H9 (cell line): ENCODE measurements around the gene L3MBTL4. TPM values are rescaled to one million over a fixed set of nuclear protein-coding genes. Genes with fewer than 3 reads are reported as not detected.

Experiments used
- DNase-seq: peaks from one replicate; pipeline ENCODE4 v3.0.0-alpha.2; 2017
- H2AFZ ChIP-seq: one replicate; pipeline ENCODE4 v1.6.1; 2013; ENCODE audit warnings: mild to moderate bottlenecking, low read length, control low read depth, moderate library complexity
- H2AK5ac ChIP-seq: 2 replicates; pipeline ENCODE4 v1.6.1; 2013; ENCODE audit warnings: low read length, control low read depth, mixed read lengths; ENCODE audit not compliant: insufficient read length
- H2BK120ac ChIP-seq: one replicate; pipeline ENCODE4 v1.6.1; 2013; ENCODE audit warnings: low read depth, mild to moderate bottlenecking, low read length, control low read depth, inconsistent platforms; ENCODE audit not compliant: poor library complexity, severe bottlenecking
- H2BK12ac ChIP-seq: 2 replicates; pipeline ENCODE4 v1.6.1; 2013; ENCODE audit warnings: low read length, control low read depth, mixed read lengths, low read depth; ENCODE audit not compliant: insufficient read length
- H2BK15ac ChIP-seq: 2 replicates; pipeline ENCODE4 v1.6.1; 2013; ENCODE audit warnings: low read depth, low read length, control low read depth
- H2BK20ac ChIP-seq: one replicate; pipeline ENCODE4 v1.6.1; 2013; ENCODE audit warnings: low read depth, mild to moderate bottlenecking, low read length, control low read depth, inconsistent platforms; ENCODE audit not compliant: poor library complexity, severe bottlenecking
- H2BK5ac ChIP-seq: 2 replicates; pipeline ENCODE4 v1.6.1; 2013; ENCODE audit warnings: low read length, control low read depth, mixed read lengths; ENCODE audit not compliant: insufficient read length
- H3K14ac ChIP-seq: 2 replicates; pipeline ENCODE4 v1.6.1; 2013; ENCODE audit warnings: low read length, control low read depth; ENCODE audit not compliant: insufficient read depth
- H3K18ac ChIP-seq: 2 replicates; pipeline ENCODE4 v1.6.1; 2013; ENCODE audit warnings: low read depth, mild to moderate bottlenecking, mixed read lengths, low read length, control low read depth; ENCODE audit not compliant: insufficient read length
- H3K23ac ChIP-seq: 2 replicates; pipeline ENCODE4 v1.6.1; 2013; ENCODE audit warnings: low read length, control low read depth, mixed read lengths, low read depth; ENCODE audit not compliant: insufficient read length
- H3K23me2 ChIP-seq: 2 replicates; pipeline ENCODE4 v1.6.1; 2013; ENCODE audit warnings: low read depth, mild to moderate bottlenecking, mixed read lengths, low read length, control low read depth; ENCODE audit not compliant: insufficient read length, poor library complexity, severe bottlenecking
- H3K27ac ChIP-seq: 2 replicates; pipeline ENCODE4 v1.5.1; 2013; ENCODE audit warnings: low read length, control low read depth, mixed read lengths, low read depth; ENCODE audit not compliant: insufficient read length
- H3K27me3 ChIP-seq: 2 replicates; pipeline ENCODE4 v1.6.1; 2013; ENCODE audit warnings: low read length, control low read depth, inconsistent platforms; ENCODE audit not compliant: insufficient read depth
- H3K4ac ChIP-seq: 2 replicates; pipeline ENCODE4 v1.6.1; 2013; ENCODE audit warnings: low read depth, mild to moderate bottlenecking, control low read depth, inconsistent platforms, low read length, moderate library complexity
- H3K4me1 ChIP-seq: 2 replicates; pipeline ENCODE4 v1.6.1; 2013; ENCODE audit warnings: low read length, control low read depth, inconsistent platforms; ENCODE audit not compliant: insufficient read depth
- H3K4me2 ChIP-seq: 2 replicates; pipeline ENCODE4 v1.6.1; 2013; ENCODE audit warnings: low read length, control low read depth, mixed read lengths; ENCODE audit not compliant: insufficient read length, insufficient read depth
- H3K56ac ChIP-seq: 2 replicates; pipeline ENCODE4 v1.6.1; 2013; ENCODE audit warnings: low read depth, mild to moderate bottlenecking, mixed read lengths, low read length, control low read depth; ENCODE audit not compliant: insufficient read length
- H3K79me1 ChIP-seq: 2 replicates; pipeline ENCODE4 v1.6.1; 2013; ENCODE audit warnings: low read depth, mild to moderate bottlenecking, moderate library complexity, low read length, control low read depth, inconsistent platforms; ENCODE audit not compliant: insufficient read depth, poor library complexity, severe bottlenecking
- H3K79me2 ChIP-seq: 2 replicates; pipeline ENCODE4 v1.6.1; 2013; ENCODE audit warnings: low read length, control low read depth, inconsistent platforms; ENCODE audit not compliant: insufficient read depth
- H3K9ac ChIP-seq: 2 replicates; pipeline ENCODE4 v1.6.1; 2013; ENCODE audit warnings: low read length, control low read depth, mixed read lengths; ENCODE audit not compliant: insufficient read length; ENCODE audit errors: extremely low read depth
- H3K9me3 ChIP-seq: one replicate; pipeline ENCODE4 v1.6.1; 2013; ENCODE audit warnings: low read depth, low read length, inconsistent platforms; ENCODE audit not compliant: control insufficient read depth
- H3T11ph ChIP-seq: one replicate; pipeline ENCODE4 v1.6.1; 2013; ENCODE audit warnings: mild to moderate bottlenecking, low read length, control low read depth, inconsistent platforms
- H4K20me1 ChIP-seq: one replicate; pipeline ENCODE4 v1.6.1; 2013; ENCODE audit not compliant: control insufficient read depth, insufficient read length, insufficient read depth
- H4K5ac ChIP-seq: 2 replicates; pipeline ENCODE4 v1.6.1; 2013; ENCODE audit warnings: low read depth, mild to moderate bottlenecking, mixed read lengths, low read length, control low read depth; ENCODE audit not compliant: insufficient read length
- H4K8ac ChIP-seq: replicated peaks from 2 replicates; pipeline ENCODE4 v1.6.1; 2013; ENCODE audit warnings: low read length, control low read depth, mixed read lengths, low read depth; ENCODE audit not compliant: insufficient read length
- H4K91ac ChIP-seq: 2 replicates; pipeline ENCODE4 v1.6.1; 2013; ENCODE audit warnings: low read depth, mild to moderate bottlenecking, moderate library complexity, mixed read lengths, low read length, control low read depth; ENCODE audit not compliant: insufficient read length
- H3K27ac Mint-ChIP-seq, 3 experiments: 2 replicates in 2 of 3; 3 replicates in 1 of 3; pipeline ENCODE4 v1.8.0; 2020 to 2021; ENCODE audit warnings: mixed read lengths in 3 of 3, mild to moderate bottlenecking in 1 of 3, moderate library complexity in 1 of 3
- H3K27me3 Mint-ChIP-seq: 2 replicates; pipeline ENCODE4 v1.8.0; 2021; ENCODE audit warnings: low read depth, mild to moderate bottlenecking, moderate library complexity, mixed read lengths
- H3K36me3 Mint-ChIP-seq, 3 experiments: 2 replicates in 2 of 3; 3 replicates in 1 of 3; pipeline ENCODE4 v1.8.0; 2020 to 2021; ENCODE audit warnings: low read depth in 3 of 3, mixed read lengths in 3 of 3; ENCODE audit not compliant: insufficient read depth in 1 of 3
- H3K4me1 Mint-ChIP-seq, 2 experiments: 2 replicates each; pipeline ENCODE4 v1.8.0; 2020; ENCODE audit warnings: mixed read lengths in 2 of 2
- H3K4me3 Mint-ChIP-seq, 2 experiments: 2 replicates in 1 of 2; 3 replicates in 1 of 2; pipeline ENCODE4 v1.8.0; 2020 to 2021; ENCODE audit warnings: mild to moderate bottlenecking in 2 of 2, mixed read lengths in 2 of 2, moderate library complexity in 1 of 2
- H3K9me3 Mint-ChIP-seq, 2 experiments: 2 replicates in 1 of 2; 3 replicates in 1 of 2; pipeline ENCODE4 v1.8.0; 2020; ENCODE audit warnings: mild to moderate bottlenecking in 2 of 2, mixed read lengths in 2 of 2, moderate library complexity in 1 of 2
- WGBS: extraction: QIAGEN DNeasy Blood & Tissue Kit; methylation state at CpG from one replicate; pipeline ENCODE4 v1.1.7; 2013; ENCODE audit warnings: missing lambda C conversion rate, low lambda C conversion rate, mixed read lengths; ENCODE audit not compliant: insufficient read length; ENCODE audit errors: extremely low coverage; 5-methylcytosine and 5-hydroxymethylcytosine counted together
- total RNA-seq: library from RNA; stranded (reverse); gene quantifications from 2 replicates; pipeline ENCODE4 v1.2.1, GENCODE V29; 2021
- TF ChIP-seq, protein P1 (sequence below): fragments of 200-600 bp; sonication (generic); conservative IDR thresholded peaks from 3 replicates; pipeline ENCODE4 v1.8.0; 2021; ENCODE audit warnings: antibody characterized with exemption, mild to moderate bottlenecking

L3MBTL4 gene
- total RNA-seq, 1 experiment from 2014 or later: 1.9 TPM

DNA sequence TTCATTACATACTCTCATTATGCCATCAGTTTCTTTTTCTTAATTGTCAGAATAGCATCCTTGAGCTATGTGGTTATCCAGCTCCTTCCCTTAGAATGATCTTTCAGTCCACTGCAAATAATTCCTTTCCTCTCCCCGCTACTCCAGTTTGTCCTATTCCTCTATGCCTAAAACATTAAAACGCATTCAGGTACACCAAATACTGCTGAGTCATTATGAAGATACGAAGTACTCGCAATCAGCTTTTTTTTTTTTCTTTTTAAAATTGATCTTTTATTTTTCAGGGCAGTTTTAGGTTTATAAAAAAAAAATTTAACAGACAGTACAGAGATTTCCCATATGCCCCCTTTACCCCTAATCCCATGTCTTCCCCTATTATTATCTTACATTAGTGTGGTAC, 354.6 kb downstream of the L3MBTL4 start:
- no CpG with 5 or more reads among the region's 4 CpGs for WGBS

More for the DNA sequence above, 354.6 kb downstream of the L3MBTL4 start:
- H2BK20ac ChIP-seq: no peak overlapping the region
- H3K4ac ChIP-seq: no peak overlapping the region
- no peak overlapping the region for H2BK15ac ChIP-seq
- no peak overlapping the region for H3K9ac ChIP-seq
- peaks cover 5% of the 10 kb centered on the region for H3K4me1 ChIP-seq
- H3K27me3 ChIP-seq: no peaks in the 10 kb centered on the region
- no peak overlapping the region for H4K8ac ChIP-seq
- Mint-ChIP-seq H3K27me3 (no peaks in the 10 kb centered on the region), H3K36me3 (no peaks in the 10 kb centered on the region), H3K9me3 (peaks cover 5 to 8% of the 10 kb centered on the region in 2 experiments), H3K4me1 (peaks cover 20 to 28% of the 10 kb centered on the region in 2 experiments), H3K27ac (no peak overlapping the region; a peak in 1 of 7 replicates), H3K4me3 (no peak overlapping the region)
- H3K79me1 ChIP-seq: no peaks in the 10 kb centered on the region
- no peaks in the 10 kb centered on the region for H3K23me2 ChIP-seq
- TF ChIP-seq, protein P1, sequence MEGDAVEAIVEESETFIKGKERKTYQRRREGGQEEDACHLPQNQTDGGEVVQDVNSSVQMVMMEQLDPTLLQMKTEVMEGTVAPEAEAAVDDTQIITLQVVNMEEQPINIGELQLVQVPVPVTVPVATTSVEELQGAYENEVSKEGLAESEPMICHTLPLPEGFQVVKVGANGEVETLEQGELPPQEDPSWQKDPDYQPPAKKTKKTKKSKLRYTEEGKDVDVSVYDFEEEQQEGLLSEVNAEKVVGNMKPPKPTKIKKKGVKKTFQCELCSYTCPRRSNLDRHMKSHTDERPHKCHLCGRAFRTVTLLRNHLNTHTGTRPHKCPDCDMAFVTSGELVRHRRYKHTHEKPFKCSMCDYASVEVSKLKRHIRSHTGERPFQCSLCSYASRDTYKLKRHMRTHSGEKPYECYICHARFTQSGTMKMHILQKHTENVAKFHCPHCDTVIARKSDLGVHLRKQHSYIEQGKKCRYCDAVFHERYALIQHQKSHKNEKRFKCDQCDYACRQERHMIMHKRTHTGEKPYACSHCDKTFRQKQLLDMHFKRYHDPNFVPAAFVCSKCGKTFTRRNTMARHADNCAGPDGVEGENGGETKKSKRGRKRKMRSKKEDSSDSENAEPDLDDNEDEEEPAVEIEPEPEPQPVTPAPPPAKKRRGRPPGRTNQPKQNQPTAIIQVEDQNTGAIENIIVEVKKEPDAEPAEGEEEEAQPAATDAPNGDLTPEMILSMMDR: no peak
- DNase-seq: no peak
- no peak overlapping the region for H3K4me2 ChIP-seq
- no peaks in the 10 kb centered on the region for H3K9me3 ChIP-seq
- no peak overlapping the region for H3K56ac ChIP-seq
- no peaks in the 10 kb centered on the region for H4K20me1 ChIP-seq
- no peak overlapping the region for H3T11ph ChIP-seq
- no peak overlapping the region for H2BK12ac ChIP-seq
- no peak overlapping the region for H2AK5ac ChIP-seq
- no peak overlapping the region for H3K18ac ChIP-seq
- H3K14ac ChIP-seq: no peak overlapping the region
- no peak overlapping the region for H4K91ac ChIP-seq
- no peak overlapping the region for H2BK5ac ChIP-seq
- no peak overlapping the region for H2BK120ac ChIP-seq
- H2AFZ ChIP-seq: no peak overlapping the region
- H4K5ac ChIP-seq: no peak overlapping the region
- H3K79me2 ChIP-seq: no peaks in the 10 kb centered on the region
- H3K27ac ChIP-seq: no peak overlapping the region
- no peak overlapping the region for H3K23ac ChIP-seq
